Ovary (tissue), 9 donors: Measurements from ENCODE around the gene ZNF213. TPM values are rescaled to one million over a fixed set of nuclear protein-coding genes. Genes with fewer than 3 reads are reported as not detected.
"Not testable (repeated sequence)": the region's sequence is repeated elsewhere in the genome, so short reads cannot be mapped to it uniquely, and the experiment has no call there.

Experiments
- DNase-seq, 5 donors: peaks; one replicate each; pipeline ENCODE4 v3.0.0-alpha.2; 2019 to 2020
- H3K27ac ChIP-seq, 2 donors: fragments of 200-600 bp; one replicate each; pipeline versions ENCODE4 v1.5.1 to v1.8.0; 2019 to 2022
- H3K27me3 ChIP-seq: fragments of 200-600 bp; one replicate; pipeline ENCODE4 v1.8.0; 2022
- H3K36me3 ChIP-seq: fragments of 200-600 bp; sonication (generic); one replicate; pipeline ENCODE4 v1.5.1; 2019
- H3K4me1 ChIP-seq: one replicate; pipeline ENCODE4 v1.8.1; 2013; ENCODE audit warnings: mild to moderate bottlenecking, moderate library complexity; ENCODE audit not compliant: insufficient read depth
- H3K4me3 ChIP-seq: fragments of 200-600 bp; sonication (generic); one replicate; pipeline ENCODE4 v1.5.1; 2017
- H3K9me3 ChIP-seq, 2 donors: fragments of 200-600 bp in 1 of 2; sonication (generic) in 1 of 2; one replicate each; pipeline versions ENCODE4 v1.5.1 to v1.8.1; 2013 to 2019; ENCODE audit warnings: mild to moderate bottlenecking in 1 of 2, moderate library complexity in 1 of 2
- EP300 ChIP-seq: sonication (generic); formaldehyde crosslinking; IDR thresholded peaks from one replicate; pipeline ENCODE4 v1.6.1; 2017; ENCODE audit warnings: antibody characterized with exemption
- POLR2A ChIP-seq: fragments of 450-650 bp; IDR thresholded peaks from one replicate; pipeline ENCODE4 v1.6.1; 2017; ENCODE audit warnings: antibody characterized with exemption, mild to moderate bottlenecking, moderate library complexity
- WGBS, 3 donors: extraction: QIAGEN DNeasy Blood & Tissue Kit in 1 of 3; methylation state at CpG; one replicate each; pipeline versions ENCODE4 v1.1.5 to v1.1.7; 2013 to 2017; 5-methylcytosine and 5-hydroxymethylcytosine counted together
- intact Hi-C, 4 donors: fragments of 100-400 bp; cut with DNase I; formaldehyde crosslinking; loops; one replicate each; pipeline versions ENCODE4 v1.11.0 to v1.15.1; 2022 to 2023
- polyA plus RNA-seq, 2 donors: library from polyadenylated mRNA; stranded (reverse); fragments of 200-250 nt in 1 of 2; fragments of 350-450 nt in 1 of 2; fragmentation: Illumina TruSeq in 1 of 2; extraction: RNeasy Lipid Tissue Mini Kit (QIAGEN cat#74804) in 1 of 2; gene quantifications; one replicate each; pipeline ENCODE4 v1.2.3, GENCODE V29; 2013 to 2014
- total RNA-seq, 7 donors: library from RNA; depleted of rRNA in 2 of 7; stranded (reverse); fragments of >200 nt in 2 of 7; fragmentation: NEBNext Ultra II Directional in 3 of 7; extraction: Animal tissue kit (Norgen Biotek cat#: 25700) in 3 of 7; gene quantifications; one replicate each; pipeline versions ENCODE4 v1.1.0 to v1.2.4, GENCODE V29; 2016 to 2023
- TF ChIP-seq, protein P1 (sequence below), 3 donors: fragments of 450-650 bp in 2 of 3; fragments of 200-600 bp in 1 of 3; IDR thresholded peaks; one replicate each; pipeline versions ENCODE4 v1.5.1 to v1.8.0; 2016 to 2022; ENCODE audit warnings: antibody characterized with exemption in 3 of 3, mild to moderate bottlenecking in 1 of 3
- donor health status: DM: no; HTN: no; CAD: no; lungs with moderate emphysema.
- donor health status: DM: no; HTN: no; CAD: no.
- donor health status: Bipolar disorder and iron deficiency.
- donor health status: DM: yes; HTN: yes; CAD: no.
- donor health status: DM: no; HTN: no; CAD: no.
- donor health status: DM: yes; HTN: yes; CAD: no.

ZNF213 gene
- total and polyA plus RNA-seq, 9 donors: 0.95 to 18.9 (median 11.4) TPM

DNA sequence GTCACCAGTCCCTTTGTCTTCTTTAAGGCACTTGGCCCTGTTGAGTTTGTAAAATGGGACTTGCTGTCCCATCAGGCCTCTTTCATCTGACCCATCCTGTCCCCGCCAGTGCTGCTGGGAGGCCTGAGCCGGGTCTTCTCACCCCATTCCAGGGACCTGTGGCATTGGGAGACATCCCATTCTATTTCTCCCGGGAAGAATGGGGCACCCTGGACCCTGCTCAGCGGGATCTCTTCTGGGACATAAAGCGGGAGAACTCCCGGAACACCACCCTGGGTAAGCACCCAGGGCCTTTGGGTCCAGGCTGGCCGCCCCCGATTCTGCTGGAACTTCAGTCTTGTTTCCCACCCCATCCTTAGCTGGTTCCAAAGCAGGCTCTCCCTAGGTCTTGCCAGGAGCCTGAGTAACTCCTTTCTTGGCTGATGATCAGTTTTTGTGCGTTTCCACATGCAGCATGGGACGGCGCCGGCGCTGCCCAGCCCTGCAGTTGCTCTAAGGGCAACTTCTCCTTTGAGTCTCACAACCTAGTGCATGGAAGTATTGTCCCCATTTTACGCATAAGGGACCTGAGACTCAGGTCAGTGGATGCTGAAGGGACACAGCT lies 4.1 kb downstream of the ZNF213 start:
- 85 to 88% (median 87%) methylated on average over 14 of the region's 14 CpGs for WGBS, 3 donors
- intact Hi-C loops: no loop called here
- no peak for DNase-seq
- Histone ChIP-seq H3K9me3 (no peaks in the 10 kb centered on the region), H3K27ac (no peak overlapping the region), H3K27me3 (no peaks in the 10 kb centered on the region), H3K4me1 (peaks cover 2% of the 10 kb centered on the region), H3K4me3 (no peak overlapping the region), H3K36me3 (no peaks in the 10 kb centered on the region)
- TF ChIP-seq, protein P1, sequence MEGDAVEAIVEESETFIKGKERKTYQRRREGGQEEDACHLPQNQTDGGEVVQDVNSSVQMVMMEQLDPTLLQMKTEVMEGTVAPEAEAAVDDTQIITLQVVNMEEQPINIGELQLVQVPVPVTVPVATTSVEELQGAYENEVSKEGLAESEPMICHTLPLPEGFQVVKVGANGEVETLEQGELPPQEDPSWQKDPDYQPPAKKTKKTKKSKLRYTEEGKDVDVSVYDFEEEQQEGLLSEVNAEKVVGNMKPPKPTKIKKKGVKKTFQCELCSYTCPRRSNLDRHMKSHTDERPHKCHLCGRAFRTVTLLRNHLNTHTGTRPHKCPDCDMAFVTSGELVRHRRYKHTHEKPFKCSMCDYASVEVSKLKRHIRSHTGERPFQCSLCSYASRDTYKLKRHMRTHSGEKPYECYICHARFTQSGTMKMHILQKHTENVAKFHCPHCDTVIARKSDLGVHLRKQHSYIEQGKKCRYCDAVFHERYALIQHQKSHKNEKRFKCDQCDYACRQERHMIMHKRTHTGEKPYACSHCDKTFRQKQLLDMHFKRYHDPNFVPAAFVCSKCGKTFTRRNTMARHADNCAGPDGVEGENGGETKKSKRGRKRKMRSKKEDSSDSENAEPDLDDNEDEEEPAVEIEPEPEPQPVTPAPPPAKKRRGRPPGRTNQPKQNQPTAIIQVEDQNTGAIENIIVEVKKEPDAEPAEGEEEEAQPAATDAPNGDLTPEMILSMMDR (IDR thresholded peaks at IDR 0.05): no peak
- TF ChIP-seq EP300: no peak
- TF ChIP-seq POLR2A: no peak

DNA sequence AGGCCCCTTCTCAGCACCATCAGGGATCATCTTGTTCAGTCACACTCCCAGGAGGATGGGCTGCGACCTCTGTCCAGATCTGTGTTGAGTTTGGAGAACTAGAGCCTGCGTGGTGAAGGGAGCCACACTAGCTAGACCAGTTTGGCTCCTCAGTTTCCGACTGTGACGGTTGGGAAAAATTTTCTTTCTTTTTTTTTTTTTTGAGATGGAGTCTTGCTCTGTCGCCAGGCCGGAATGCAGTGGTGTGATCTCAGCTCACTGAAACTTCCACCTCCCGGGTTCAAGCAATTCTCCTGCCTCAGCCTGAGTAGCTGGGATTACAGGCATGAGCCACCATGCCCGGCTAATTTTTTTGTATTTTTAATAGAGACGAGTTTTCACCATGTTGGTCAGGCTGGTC lies 4.7 kb downstream of the ZNF213 start:
- H3K9me3 ChIP-seq, H3K4me3 ChIP-seq, H3K4me1 ChIP-seq, DNase-seq, H3K36me3 ChIP-seq, intact Hi-C loops, H3K27me3 ChIP-seq, H3K27ac ChIP-seq: not testable (repeated sequence)
- WGBS, 3 donors: 81 to 88% (median 85%) methylated on average over 9 of the region's 9 CpGs

DNA sequence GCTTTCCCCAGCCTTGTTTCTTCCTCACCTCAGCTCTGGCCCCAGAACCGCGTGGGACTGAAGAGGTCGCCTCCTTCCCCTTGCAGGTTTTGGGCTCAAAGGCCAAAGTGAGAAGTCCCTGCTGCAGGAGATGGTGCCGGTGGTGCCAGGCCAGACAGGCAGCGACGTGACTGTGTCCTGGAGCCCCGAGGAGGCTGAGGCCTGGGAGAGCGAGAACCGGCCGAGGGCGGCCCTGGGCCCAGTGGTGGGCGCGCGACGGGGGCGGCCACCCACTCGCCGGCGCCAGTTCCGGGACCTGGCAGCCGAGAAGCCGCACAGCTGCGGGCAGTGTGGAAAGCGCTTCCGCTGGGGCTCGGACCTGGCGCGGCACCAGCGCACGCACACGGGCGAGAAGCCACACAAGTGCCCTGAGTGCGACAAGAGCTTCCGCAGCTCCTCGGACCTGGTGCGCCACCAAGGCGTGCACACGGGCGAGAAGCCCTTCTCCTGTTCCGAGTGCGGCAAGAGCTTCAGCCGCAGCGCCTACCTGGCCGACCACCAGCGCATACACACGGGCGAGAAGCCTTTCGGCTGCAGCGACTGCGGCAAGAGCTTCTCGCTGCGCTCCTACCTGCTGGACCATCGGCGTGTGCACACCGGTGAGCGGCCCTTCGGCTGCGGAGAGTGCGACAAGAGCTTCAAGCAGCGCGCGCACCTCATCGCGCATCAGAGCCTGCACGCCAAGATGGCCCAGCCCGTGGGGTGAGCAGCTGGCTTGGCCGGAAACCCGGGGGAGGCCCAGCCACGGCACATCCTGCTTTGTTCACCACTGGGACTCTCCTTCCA lies 6.0 kb downstream of the ZNF213 start:
- DNase-seq: no peak
- TF ChIP-seq POLR2A: no peak
- intact Hi-C loops: no loop called here
- Histone ChIP-seq H3K27ac (no peak overlapping the region), H3K27me3 (no peaks in the 10 kb centered on the region), H3K9me3 (no peaks in the 10 kb centered on the region), H3K36me3 (no peaks in the 10 kb centered on the region), H3K4me3 (no peak overlapping the region), H3K4me1 (peaks cover under 1% of the 10 kb centered on the region)
- WGBS, 3 donors: 90 to 92% (median 92%) methylated on average over 54 to 69 of the region's 69 CpGs

DNA sequence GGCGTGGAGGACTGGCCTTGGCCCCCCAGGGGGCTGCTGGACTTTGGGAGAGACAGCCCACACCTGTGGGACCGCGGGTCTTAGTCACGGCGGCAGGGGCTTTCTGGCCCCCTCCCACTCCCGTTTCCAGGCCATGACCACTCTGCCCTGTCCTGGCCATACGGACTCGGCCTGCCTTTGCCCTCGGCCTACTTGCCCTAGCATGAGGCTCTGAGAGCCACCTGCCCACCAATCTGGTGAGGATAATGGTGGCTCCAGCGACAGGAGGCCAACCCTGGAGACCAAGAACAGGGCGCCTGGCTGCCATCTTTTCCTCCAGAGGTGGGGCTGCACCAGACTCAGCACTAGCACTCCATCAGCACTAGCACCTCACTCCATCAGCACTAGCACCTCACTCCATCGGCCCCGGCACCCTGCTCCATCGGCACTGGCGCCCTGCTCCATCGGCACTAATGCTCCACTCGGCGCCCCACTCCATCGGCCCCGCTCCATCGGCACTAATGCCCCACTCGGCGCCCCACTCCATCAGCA lies 7.0 kb downstream of the ZNF213 start:
- H3K4me3 ChIP-seq: no peak overlapping the region
- peak in 1 of 5 donors; percentile 23 for DNase-seq
- TF ChIP-seq, protein P1 (IDR thresholded peaks at IDR 0.05): no peak
- no peak for TF ChIP-seq POLR2A
- TF ChIP-seq EP300: no peak
- 94 to 96% (median 94%) methylated on average over 23 of the region's 23 CpGs for WGBS, 3 donors
- intact Hi-C loops: no loop called here
- H3K4me1 ChIP-seq: no peaks in the 10 kb centered on the region
- H3K9me3 ChIP-seq: no peaks in the 10 kb centered on the region
- H3K36me3 ChIP-seq: no peaks in the 10 kb centered on the region
- no peaks in the 10 kb centered on the region for H3K27me3 ChIP-seq
- H3K27ac ChIP-seq: no peak overlapping the region

DNA sequence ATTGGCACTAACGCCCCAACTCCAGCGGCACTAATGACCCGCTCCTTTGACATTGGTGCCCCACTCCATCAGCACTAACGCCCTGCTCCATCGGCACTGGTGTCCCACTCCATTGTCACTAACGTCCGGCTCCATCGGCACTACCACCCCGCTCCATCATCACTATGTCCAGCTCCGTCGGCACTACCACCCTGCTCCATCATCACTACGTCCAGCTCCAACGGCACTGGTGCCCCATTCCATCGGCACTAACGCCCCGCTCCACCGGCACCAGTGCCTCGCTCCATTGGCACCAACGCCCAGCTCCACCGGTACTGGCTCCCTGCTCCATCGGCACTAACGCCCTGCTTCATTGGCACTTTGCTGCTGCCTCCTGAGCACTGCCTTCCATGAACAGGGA lies 7.5 kb downstream of the ZNF213 start:
- Histone ChIP-seq H3K9me3 (no peaks in the 10 kb centered on the region), H3K27me3 (no peaks in the 10 kb centered on the region), H3K4me1 (no peaks in the 10 kb centered on the region), H3K4me3 (no peak overlapping the region), H3K27ac (no peak overlapping the region), H3K36me3 (no peaks in the 10 kb centered on the region)
- no peak for TF ChIP-seq POLR2A
- WGBS, 3 donors: 95 to 97% (median 95%) methylated on average over 22 of the region's 22 CpGs
- intact Hi-C loops: no loop called here
- DNase-seq: no peak

DNA sequence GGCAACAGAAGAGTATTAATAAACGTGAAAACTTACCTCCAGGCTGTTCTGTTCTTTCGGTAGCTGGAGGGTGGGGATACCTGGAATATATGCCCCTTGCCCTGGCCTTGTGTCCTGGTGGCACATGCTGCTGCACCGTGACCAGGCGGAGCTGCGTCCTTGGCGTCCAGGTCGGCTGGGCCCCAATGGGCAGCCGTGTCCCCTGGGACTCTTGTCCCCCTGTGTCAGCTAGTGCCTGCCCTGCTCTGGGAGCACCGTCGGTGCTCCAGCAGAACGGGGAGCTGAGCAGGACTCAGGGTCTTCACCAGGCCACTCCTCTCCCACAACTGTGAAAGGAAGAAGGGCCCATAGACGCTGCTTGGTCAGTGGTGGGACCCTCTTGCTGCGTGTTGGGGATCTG lies 7.9 kb downstream of the ZNF213 start:
- no peaks in the 10 kb centered on the region for H3K9me3 ChIP-seq
- intact Hi-C loops: no loop called here
- H3K36me3 ChIP-seq: no peaks in the 10 kb centered on the region
- no peak for DNase-seq
- 88 to 94% (median 92%) methylated on average over 10 to 13 of the region's 13 CpGs for WGBS, 3 donors
- TF ChIP-seq, protein P1 (IDR thresholded peaks at IDR 0.05): no peak
- no peak for TF ChIP-seq EP300
- TF ChIP-seq POLR2A: no peak
- no peak overlapping the region for H3K27ac ChIP-seq
- H3K4me1 ChIP-seq: no peaks in the 10 kb centered on the region
- no peak overlapping the region for H3K4me3 ChIP-seq
- no peaks in the 10 kb centered on the region for H3K27me3 ChIP-seq
